NCI-H1048 (cell line): ENCODE results near the gene NRXN3.
"Not testable (repeated sequence)": the region's sequence is repeated elsewhere in the genome, so short reads cannot be mapped to it uniquely, and the experiment has no call there.

ENCODE experiments used
- DNase-seq: peaks from one replicate; lab custom pipeline; 2025; lab: John Stamatoyannopoulos, UW

NRXN3 gene

GRCh38 chr14:78487573-78487972 lies 317.4 kb downstream of the NRXN3 start:
- DNase-seq: not testable (repeated sequence)

GRCh38 chr14:78488938-78489337 lies 318.8 kb downstream of the NRXN3 start:
- DNase-seq: no peak

GRCh38 chr14:78491048-78491447 lies 320.9 kb downstream of the NRXN3 start:
- DNase-seq: no peak

- DNase-seq: no peak
These were observed 328.0 kb downstream of the NRXN3 start for GRCh38 chr14:78498062-78498595.

- no peak for DNase-seq
These were observed 331.7 kb downstream of the NRXN3 start for GRCh38 chr14:78501909-78502308.

DNA sequence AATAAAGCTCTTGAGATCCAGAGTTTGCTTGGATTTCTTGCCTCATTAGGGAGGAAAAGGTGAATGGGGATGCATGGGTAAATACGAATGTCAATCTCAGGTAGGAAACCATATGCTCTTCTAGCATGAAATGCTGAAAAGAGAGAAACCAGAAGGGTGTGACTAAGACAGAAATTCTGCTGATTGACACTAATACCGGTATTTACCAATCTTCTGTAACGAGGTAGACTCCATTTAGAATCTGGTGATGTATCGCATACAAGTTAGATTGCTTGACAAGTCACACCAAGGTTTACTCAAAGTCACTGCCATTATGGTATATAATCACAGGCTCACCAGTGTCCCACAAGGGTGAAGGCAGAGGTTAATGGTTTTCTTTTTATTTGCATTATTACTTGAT lies 337.9 kb downstream of the NRXN3 start:
- no peak for DNase-seq

DNA sequence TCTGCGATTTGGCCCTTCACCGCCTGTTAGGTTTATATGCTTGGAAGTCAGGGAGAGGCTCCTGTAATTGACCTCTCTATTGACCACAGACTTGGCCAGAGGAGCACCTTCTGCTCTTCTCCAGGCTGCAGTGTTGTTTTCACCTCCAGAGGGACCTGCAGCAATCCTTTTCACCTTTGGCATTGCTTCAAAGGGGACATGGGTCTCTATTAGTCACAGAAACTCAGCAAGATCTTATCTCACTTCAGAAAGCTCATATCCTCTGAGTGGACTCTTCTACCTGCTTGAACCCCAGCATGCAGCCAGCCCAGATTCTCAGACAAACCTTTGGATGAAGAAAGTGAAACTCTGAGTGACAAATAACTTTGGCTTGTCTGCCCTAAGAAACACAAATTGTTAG lies 339.3 kb downstream of the NRXN3 start:
- DNase-seq: no peak

DNA sequence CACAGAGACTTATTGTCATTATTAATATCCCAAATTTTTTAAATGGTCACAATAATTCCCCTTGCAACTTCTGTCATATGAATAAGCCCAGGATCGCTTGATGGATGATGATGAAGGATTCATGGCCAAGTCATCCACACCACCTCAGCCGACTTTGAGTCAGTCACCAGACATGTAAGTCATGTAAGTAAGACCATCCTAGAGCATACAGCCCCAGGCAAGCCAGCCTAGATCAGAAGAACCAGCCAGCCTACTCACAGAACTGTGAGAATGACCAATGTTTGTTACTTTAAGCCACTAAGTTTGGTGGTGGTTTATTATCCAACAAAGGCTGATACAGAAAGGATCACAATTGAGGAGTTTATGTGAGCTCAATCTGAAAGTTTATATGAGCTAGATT lies 341.8 kb downstream of the NRXN3 start:
- DNase-seq: no peak

- peak; percentile 9 for DNase-seq
These were observed 349.7 kb downstream of the NRXN3 start for GRCh38 chr14:78519863-78520262.

GRCh38 chr14:78524196-78524595 lies 354.0 kb downstream of the NRXN3 start:
- DNase-seq: no peak

DNA sequence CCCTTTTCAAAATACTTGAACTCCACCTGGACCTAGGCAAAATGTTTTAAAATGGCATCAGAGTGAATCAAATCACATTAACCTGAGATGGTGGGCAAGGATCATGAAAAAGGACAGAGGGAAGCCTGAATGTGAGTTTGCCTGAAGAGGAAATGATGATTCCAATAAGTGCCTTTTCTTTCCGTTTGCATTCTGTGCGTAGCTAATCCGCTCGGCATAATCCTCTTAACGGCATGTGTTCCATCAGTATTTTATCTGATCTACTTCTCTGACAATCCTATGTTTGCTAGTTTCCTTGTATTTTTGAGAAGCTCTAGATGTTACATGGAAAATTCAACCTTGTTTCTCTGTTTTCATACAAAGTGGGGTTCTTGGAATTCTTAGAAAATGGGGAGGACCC lies 354.6 kb downstream of the NRXN3 start:
- no peak for DNase-seq

DNA sequence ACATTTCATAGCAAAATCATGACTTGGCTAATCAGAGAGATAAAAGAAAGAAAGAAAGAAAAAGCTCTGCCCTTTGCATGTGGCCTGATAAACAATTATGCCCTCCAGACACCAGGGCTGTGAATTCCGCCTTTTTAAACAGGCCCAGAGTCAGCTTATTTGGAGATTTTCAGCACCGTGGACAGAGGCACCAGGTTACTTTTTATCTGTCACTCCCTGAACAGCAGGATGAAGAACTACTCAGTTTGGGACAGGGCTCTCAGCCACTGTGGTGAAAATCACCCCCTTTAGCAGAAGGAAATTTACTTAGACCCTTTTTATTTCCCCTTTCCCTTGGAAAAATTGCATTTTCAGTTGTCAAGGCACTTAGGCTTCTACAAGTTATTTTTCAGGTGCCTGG lies 359.9 kb downstream of the NRXN3 start:
- DNase-seq: no peak

DNA sequence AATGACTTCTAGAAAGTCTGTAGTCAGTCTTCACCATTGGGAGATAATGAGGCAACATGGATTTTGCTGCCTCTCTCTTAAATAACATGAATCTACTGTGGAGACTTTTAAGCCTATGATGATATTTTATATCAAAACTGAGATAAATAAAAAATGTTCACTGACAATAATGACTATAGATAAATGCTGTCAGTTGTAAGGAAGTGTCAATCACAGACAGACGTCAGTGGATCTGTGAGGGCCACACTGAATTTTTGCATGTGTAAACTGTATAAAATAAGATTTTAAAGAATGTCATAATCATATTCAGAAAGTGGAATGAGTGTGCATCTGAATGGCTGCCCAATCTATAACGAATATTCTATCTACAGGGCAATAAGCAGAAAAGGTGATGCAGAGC lies 364.0 kb downstream of the NRXN3 start:
- DNase-seq: no peak

GRCh38 chr14:78535041-78535440 lies 364.9 kb downstream of the NRXN3 start:
- no peak for DNase-seq

DNA sequence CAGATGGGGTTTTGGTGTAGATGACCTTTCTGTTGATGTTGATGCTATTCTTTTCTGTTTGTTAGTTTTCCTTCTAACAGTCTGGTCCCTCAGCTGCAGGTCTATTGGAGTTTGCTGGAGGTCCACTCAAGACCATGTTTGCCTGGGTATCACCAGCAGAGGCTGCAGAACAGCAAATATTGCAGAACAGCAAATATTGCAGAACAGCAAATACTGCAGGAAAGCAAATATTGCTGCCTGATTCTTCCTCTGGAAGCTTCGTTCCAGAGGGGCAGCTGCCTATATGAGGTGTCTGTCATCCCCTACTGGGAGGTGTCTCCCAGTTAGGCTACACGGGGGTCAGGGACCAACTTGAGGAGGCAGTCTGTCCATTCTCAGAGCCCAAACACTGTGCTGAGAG lies 371.6 kb downstream of the NRXN3 start:
- DNase-seq: not testable (repeated sequence)

- no peak for DNase-seq
These were observed 373.3 kb downstream of the NRXN3 start for GRCh38 chr14:78543433-78543832.

DNA sequence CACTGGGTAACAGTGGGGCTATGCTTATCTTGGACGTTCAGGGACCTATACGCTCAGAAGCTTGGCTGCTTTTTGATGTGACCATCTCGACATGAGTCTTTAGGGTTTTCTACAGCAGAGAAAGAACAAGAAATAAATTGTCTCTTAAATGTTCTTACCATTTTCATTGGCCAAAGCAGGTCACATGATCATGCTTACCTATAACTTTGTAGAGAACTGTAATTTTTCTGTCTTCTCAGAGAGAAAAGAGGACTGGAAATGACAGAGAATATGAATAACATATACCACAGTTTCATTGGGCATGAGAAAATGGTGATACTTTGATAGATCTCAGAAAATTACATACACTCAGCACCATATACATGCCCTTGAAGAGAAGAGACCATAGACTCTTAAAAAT lies 390.9 kb downstream of the NRXN3 start:
- no peak for DNase-seq

DNA sequence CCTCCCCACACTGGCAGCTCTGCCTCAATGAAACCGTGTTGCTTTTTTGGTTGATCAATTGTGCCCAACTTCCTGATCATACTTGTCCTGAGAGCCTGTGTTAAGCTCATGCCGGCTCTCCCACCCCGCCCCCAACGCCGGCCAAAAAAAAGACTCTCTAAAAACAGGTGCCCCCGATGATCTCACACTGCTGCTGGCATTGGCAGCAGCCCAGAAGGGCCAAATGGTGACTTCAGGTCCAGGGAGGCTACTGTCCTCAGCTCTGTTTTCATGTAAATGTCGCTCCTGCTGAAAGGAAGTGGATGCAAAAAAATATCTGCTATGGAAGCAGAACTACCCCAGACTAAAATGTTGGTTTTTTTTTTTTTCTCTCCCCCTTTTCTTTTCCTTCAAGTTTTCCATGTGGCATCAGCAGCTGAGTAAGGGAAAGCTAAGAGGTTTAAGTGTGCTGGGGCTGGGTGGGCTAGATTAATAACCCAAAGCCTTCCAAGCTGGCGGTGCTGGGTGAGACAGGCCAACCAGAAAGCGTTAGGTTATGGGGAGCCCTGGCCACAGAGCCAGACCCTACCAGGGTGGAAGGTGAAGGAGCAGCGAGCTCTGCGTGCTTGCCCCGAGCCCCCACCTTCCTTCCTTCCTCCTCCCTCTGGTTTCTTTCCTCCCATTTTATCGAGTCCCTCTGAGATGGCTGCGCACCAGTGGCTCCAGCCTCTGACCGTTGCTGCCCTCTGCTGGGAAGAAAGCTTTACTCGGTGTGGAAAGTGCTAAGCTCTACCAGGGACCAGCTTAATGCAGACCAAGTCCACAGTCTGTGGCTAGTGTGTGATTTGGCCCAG lies 396.1 kb downstream of the NRXN3 start:
- DNase-seq: no peak

- DNase-seq: no peak
These were observed 396.6 kb downstream of the NRXN3 start for GRCh38 chr14:78566859-78567172.

- DNase-seq: no peak
These were observed 397.2 kb downstream of the NRXN3 start for GRCh38 chr14:78567343-78567742.

DNA sequence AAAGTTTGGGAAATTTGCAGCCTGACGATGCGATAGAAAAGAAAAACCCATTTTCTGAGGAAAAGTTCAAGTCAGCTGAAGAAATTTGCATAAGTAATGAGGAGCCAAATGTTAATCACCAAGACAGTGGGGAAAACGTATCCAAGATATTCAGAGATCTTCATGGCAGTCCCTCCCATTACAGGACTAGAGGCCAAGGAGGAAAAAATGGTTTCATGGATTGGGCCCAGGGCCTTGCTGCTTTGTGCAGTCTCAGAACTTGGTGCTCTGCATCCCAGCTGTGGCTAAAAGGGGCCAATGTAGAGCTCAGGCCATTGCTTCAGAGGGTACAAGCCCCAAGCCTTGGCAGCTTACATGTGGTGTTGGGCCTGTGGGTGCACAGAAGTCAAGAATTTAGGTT lies 403.6 kb downstream of the NRXN3 start:
- DNase-seq: not testable (repeated sequence)

DNA sequence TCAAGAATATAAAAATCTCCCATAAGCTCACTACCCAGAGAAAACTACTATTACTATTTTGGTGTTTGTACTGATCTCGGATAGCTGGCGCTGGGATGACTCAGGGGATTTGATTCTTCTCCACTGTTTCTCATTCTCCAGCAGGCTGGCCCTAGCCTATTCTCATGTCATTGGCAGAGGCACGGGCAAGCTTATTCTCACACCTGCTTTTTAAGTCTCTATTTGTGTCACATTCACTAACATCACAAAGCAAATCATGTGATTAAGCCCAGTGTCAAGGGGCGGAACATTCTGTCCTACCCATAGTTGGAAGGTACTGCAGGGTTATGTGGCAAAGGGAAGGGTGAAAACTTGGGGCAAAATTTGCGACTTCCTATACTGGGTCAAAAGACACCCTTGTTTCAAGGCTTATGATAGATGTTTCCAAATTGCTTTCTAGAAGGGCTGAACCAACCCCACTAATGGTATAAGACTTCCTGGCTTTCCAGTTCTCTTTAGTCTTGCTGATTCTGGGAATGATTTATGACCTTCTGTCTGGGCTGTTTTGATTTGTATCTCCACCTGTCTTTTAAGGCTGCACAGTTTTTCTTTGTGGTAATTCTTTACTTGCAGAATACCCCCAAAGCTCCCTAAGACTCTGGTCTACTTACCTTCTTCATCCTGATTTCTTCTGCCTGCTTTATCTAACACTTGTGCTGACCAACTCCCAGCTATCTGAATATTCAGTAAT lies 406.4 kb downstream of the NRXN3 start:
- DNase-seq: no peak

DNA sequence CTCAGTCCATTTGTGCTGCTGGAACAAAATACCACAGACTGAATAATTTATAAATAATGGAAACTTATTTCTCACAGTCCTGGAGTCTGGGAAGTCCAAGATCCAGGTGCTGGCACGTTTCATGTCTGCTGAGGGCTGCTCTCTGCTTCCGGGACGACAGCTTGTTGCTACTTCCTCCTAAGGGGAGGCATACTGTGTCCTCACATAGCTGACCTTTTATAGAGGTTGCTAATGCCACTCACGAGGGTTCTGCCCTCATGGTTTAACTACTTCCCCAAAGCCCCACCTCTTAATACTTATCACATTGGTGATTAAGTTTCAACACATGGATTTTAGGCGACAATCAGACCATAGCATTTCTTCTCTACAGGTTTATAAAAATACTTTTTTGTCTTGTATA lies 411.1 kb downstream of the NRXN3 start:
- DNase-seq: no peak
